GM21786 (cell line): Measurements from ENCODE around the gene LRRC10.
"Not testable (repeated sequence)": the region's sequence is repeated elsewhere in the genome, so short reads cannot be mapped to it uniquely, and the experiment has no call there.

ENCODE experiments used
- ATAC-seq: cut with Tn5 transposase; IDR thresholded peaks from one replicate; pipeline ENCODE4 v1.9.1; 2021; ENCODE audit not compliant: unreplicated experiment

The LRRC10 gene

GRCh38 chr12:69620077-69620476 lies 9.4 kb upstream of the LRRC10 start:
- ATAC-seq = no peak

- ATAC-seq = no peak
These were observed 8.3 kb upstream of the LRRC10 start for GRCh38 chr12:69619050-69619449.

- ATAC-seq = no peak
These were observed 5.3 kb upstream of the LRRC10 start for GRCh38 chr12:69616025-69616424.

- no peak for ATAC-seq
These were observed 2.6 kb upstream of the LRRC10 start for GRCh38 chr12:69613351-69613750.

GRCh38 chr12:69610126-69610525 lies 581 bp downstream of the LRRC10 start:
- no peak for ATAC-seq

GRCh38 chr12:69608114-69608513 lies 2.6 kb downstream of the LRRC10 start:
- ATAC-seq = no peak

- ATAC-seq = not testable (repeated sequence)
These were observed 6.4 kb downstream of the LRRC10 start for GRCh38 chr12:69604275-69604674.

GRCh38 chr12:69603556-69603955 lies 7.2 kb downstream of the LRRC10 start:
- ATAC-seq = not testable (repeated sequence)

- no peak for ATAC-seq
These were observed 7.8 kb downstream of the LRRC10 start for GRCh38 chr12:69602954-69603353.

GRCh38 chr12:69601962-69602685 lies 8.6 kb downstream of the LRRC10 start:
- no peak for ATAC-seq

GRCh38 chr12:69600804-69601203 lies 9.9 kb downstream of the LRRC10 start:
- no peak for ATAC-seq

GRCh38 chr12:69598174-69598753 lies 12.4 kb downstream of the LRRC10 start:
- ATAC-seq = no peak

- no peak for ATAC-seq
These were observed 15.0 kb downstream of the LRRC10 start for GRCh38 chr12:69595689-69596088.

GRCh38 chr12:69589082-69589481 lies 21.6 kb downstream of the LRRC10 start:
- ATAC-seq = no peak

- ATAC-seq = no peak
These were observed 22.2 kb downstream of the LRRC10 start for GRCh38 chr12:69588527-69588926.

- peak; percentile 97 for ATAC-seq
These were observed 25.3 kb downstream of the LRRC10 start, which contains the start of gene CCT2 for GRCh38 chr12:69585189-69586062. TSS of gene CCT2 (plus strand) at chr12:69585459. CDS start at chr12:69585522, 63 bp downstream.

GRCh38 chr12:69583203-69583602 lies 27.5 kb downstream of the LRRC10 start:
- no peak for ATAC-seq

- ATAC-seq = no peak
These were observed 30.6 kb downstream of the LRRC10 start for GRCh38 chr12:69580074-69580473.

- no peak for ATAC-seq
These were observed 31.7 kb downstream of the LRRC10 start for GRCh38 chr12:69579029-69579428.

- no peak for ATAC-seq
These were observed 32.4 kb downstream of the LRRC10 start for GRCh38 chr12:69578283-69578682.

GRCh38 chr12:69575346-69575745 lies 35.4 kb downstream of the LRRC10 start:
- no peak for ATAC-seq
